Colonic mucosa (tissue), 4 donors: ENCODE results near the gene BPIFB4. TPM values are rescaled to one million over a fixed set of nuclear protein-coding genes. Genes with fewer than 3 reads are reported as not detected.

ENCODE experiments used
- DNase-seq: peaks from one replicate; pipeline ENCODE4 v3.0.0-alpha.2; 2020
- H3K27ac ChIP-seq: fragments of 200-600 bp; one replicate; pipeline ENCODE4 v1.8.0; 2021
- H3K27me3 ChIP-seq: fragments of 200-600 bp; one replicate; pipeline ENCODE4 v1.8.0; 2021
- H3K36me3 ChIP-seq: fragments of 200-600 bp; one replicate; pipeline ENCODE4 v1.8.0; 2021
- H3K4me1 ChIP-seq: fragments of 200-600 bp; one replicate; pipeline ENCODE4 v1.8.0; 2021; ENCODE audit warnings: mild to moderate bottlenecking
- H3K4me3 ChIP-seq: fragments of 200-600 bp; one replicate; pipeline ENCODE4 v1.8.0; 2021
- H3K9ac ChIP-seq, 2 donors: one replicate each; pipeline ENCODE4 v1.7.0; 2013; ENCODE audit warnings: control low read depth in 2 of 2, low read depth in 2 of 2, low read length in 2 of 2
- H3K9me3 ChIP-seq: fragments of 200-600 bp; one replicate; pipeline ENCODE4 v1.8.0; 2021
- CTCF ChIP-seq: fragments of 200-600 bp; IDR thresholded peaks from one replicate; pipeline ENCODE4 v1.8.0; 2022; ENCODE audit warnings: antibody characterized with exemption, mild to moderate bottlenecking
- intact Hi-C: fragments of 100-400 bp; cut with DNase I; formaldehyde crosslinking; loops from one replicate; pipeline ENCODE4 v1.14.1; 2022
- total RNA-seq, 2 donors: library from RNA; stranded (reverse); fragmentation: NEBNext Ultra II Directional in 1 of 2; extraction: Animal tissue kit (Norgen Biotek cat#: 25700) in 1 of 2; gene quantifications; one replicate each; pipeline ENCODE4 v1.2.1, GENCODE V29; 2021
- donor health status: healthy.
- donor health status: DM: no; HTN: no; CAD: no.
- donor health status: DM: no; HTN: no; CAD: no.

Gene BPIFB4
- total RNA-seq, 2 donors from 2014 or later, result not detected

GRCh38 chr20:33159713-33160112, 80.3 kb downstream of the BPIFB4 start:
- no peak for TF ChIP-seq CTCF
- no peaks in the 10 kb centered on the region for H3K36me3 ChIP-seq
- no peaks in the 10 kb centered on the region for H3K27me3 ChIP-seq
- no peaks in the 10 kb centered on the region for H3K9me3 ChIP-seq
- H3K27ac ChIP-seq, result no peak overlapping the region
- DNase-seq, result no peak
- H3K4me1 ChIP-seq, result no peaks in the 10 kb centered on the region
- no peak overlapping the region for H3K4me3 ChIP-seq
- no peak overlapping the region for H3K9ac ChIP-seq
- intact Hi-C loops, result no loop called here

GRCh38 chr20:33160681-33161080, 81.2 kb downstream of the BPIFB4 start:
- TF ChIP-seq CTCF, result no peak
- Histone ChIP-seq H3K36me3 (no peaks in the 10 kb centered on the region), H3K4me1 (no peaks in the 10 kb centered on the region), H3K27me3 (no peaks in the 10 kb centered on the region), H3K9ac (no peak overlapping the region), H3K27ac (no peak overlapping the region), H3K4me3 (no peak overlapping the region), H3K9me3 (no peaks in the 10 kb centered on the region)
- intact Hi-C loops, result no loop called here
- no peak for DNase-seq

Other genes starting within 250 kb of the BPIFB4 start
- gene EFCAB8, start 220.7 kb upstream of the BPIFB4 start, total RNA-seq, result under 1 TPM; 0.11 to 0.72 TPM
- not detected for gene SUN5, start 75.2 kb upstream of the BPIFB4 start, total RNA-seq
- gene BPIFB2, start 71.9 kb upstream of the BPIFB4 start, total RNA-seq, result under 1 TPM in 1 of 2 donors, not detected in 1; 0.35 TPM
- not detected for gene BPIFB6, start 48.0 kb upstream of the BPIFB4 start, total RNA-seq
- not detected for gene BPIFB3, start 25.7 kb upstream of the BPIFB4 start, total RNA-seq
- gene BPIFA2, start 88.5 kb downstream of the BPIFB4 start, total RNA-seq, result not detected
- gene BPIFA3, start 137.7 kb downstream of the BPIFB4 start, total RNA-seq, result not detected
- not detected for gene BPIFA1, start 156.4 kb downstream of the BPIFB4 start, total RNA-seq
- under 1 TPM in 1 of 2 donors, not detected in 1; 0.20 TPM for gene BPIFB1, start 203.6 kb downstream of the BPIFB4 start, total RNA-seq